GM06990 (cell line): ENCODE measurements around the gene KCND3.

Experiments used
- DNase-seq: peaks from one replicate; pipeline ENCODE4 v3.0.0-alpha.2; 2011; ENCODE audit not compliant: insufficient read length; ENCODE audit errors: extremely low read depth
- H3K27me3 ChIP-seq: replicated peaks from 2 replicates; pipeline ENCODE4 v1.6.0; 2011; ENCODE audit warnings: low read length; ENCODE audit not compliant: control insufficient read depth, insufficient read depth
- H3K36me3 ChIP-seq: 2 replicates; pipeline ENCODE4 v1.5.1; 2011; ENCODE audit warnings: low read length; ENCODE audit not compliant: control insufficient read depth, insufficient read depth
- H3K4me3 ChIP-seq: replicated peaks from 2 replicates; pipeline ENCODE4 v1.5.1; 2011; ENCODE audit warnings: low read depth, mild to moderate bottlenecking, control low read depth, low read length
- CTCF ChIP-seq: IDR thresholded peaks from 2 replicates; pipeline ENCODE4 v1.5.1; 2011; ENCODE audit warnings: low read length, control low read depth, mild to moderate bottlenecking, inconsistent platforms; ENCODE audit not compliant: insufficient read depth, poor library complexity, severe bottlenecking

Gene KCND3

GRCh38 chr1:111769517-111770146 lies 219.8 kb downstream of the KCND3 start:
- H3K4me3 ChIP-seq: no peak overlapping the region

DNA sequence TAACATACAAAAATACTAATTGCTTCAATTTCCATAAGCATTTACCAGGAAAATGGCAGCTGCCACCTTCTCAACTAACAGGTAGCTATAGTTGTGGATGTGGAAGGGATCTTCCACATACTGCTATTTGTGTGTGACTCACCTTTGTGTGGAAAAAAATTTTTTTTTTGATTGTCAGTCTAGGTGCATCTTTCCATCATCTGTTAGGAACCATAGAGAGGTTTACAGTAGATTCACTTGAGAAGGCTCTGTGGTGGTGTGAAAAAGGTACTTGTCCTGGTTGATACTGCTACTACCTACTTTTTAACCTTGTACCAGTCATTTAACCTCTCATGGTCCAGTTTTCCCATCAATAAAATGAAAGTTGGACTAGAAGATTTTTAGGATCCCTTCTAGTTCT lies 220.8 kb downstream of the KCND3 start:
- H3K4me3 ChIP-seq: no peak overlapping the region
- H3K36me3 ChIP-seq: peaks cover 8% of the 10 kb centered on the region
- no peak for TF ChIP-seq CTCF
- H3K27me3 ChIP-seq: no peaks in the 10 kb centered on the region
- no peak for DNase-seq

More at GRCh38 chr1:111769517-111770146, 219.8 kb downstream of the KCND3 start:
- TF ChIP-seq CTCF: peak; percentile 63
- peaks cover 8% of the 10 kb centered on the region for H3K36me3 ChIP-seq
- DNase-seq: no peak
- no peaks in the 10 kb centered on the region for H3K27me3 ChIP-seq

DNA sequence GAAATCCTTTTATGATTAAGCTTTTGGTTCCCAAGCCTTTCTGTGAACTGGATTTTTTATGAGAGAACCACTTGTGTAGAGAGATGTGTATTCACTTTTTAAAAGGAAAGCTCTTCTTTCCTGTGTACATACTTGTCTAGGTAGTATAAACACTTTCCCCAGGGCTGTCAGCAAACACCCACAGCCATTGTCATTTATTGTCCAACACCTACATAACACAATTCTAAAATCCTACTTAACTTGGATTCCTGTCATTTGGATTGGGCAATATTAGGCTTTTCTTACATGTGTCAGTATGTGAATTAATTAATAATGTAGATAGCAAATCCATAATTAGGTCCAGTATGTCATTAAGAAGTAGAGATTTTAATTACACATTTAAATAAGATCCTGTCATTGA lies 221.4 kb downstream of the KCND3 start:
- H3K4me3 ChIP-seq: no peak overlapping the region
- no peak for DNase-seq
- no peak for TF ChIP-seq CTCF
- peaks cover 9% of the 10 kb centered on the region for H3K36me3 ChIP-seq
- H3K27me3 ChIP-seq: no peaks in the 10 kb centered on the region

DNA sequence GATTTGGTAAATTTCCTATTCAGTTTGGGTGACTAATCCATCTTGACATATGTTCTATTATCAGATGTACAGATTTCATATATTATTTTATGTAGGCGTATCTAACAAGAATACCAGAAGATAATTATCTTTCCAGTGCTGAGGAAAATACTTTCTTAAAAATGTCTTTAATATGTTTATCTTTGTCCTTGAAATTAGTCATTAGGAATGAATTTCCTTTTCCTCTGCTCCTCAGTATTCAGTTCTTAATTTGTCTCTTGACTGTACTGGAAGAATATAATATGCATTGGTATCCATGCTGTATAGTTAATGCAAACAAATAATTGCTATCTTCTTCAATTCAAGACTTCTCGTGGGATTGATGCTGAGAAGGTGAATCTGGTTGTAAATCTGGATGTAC lies 227.1 kb downstream of the KCND3 start:
- H3K4me3 ChIP-seq: no peak overlapping the region
- TF ChIP-seq CTCF: no peak
- DNase-seq: no peak
- peaks cover 10% of the 10 kb centered on the region for H3K36me3 ChIP-seq
- H3K27me3 ChIP-seq: no peaks in the 10 kb centered on the region

DNA sequence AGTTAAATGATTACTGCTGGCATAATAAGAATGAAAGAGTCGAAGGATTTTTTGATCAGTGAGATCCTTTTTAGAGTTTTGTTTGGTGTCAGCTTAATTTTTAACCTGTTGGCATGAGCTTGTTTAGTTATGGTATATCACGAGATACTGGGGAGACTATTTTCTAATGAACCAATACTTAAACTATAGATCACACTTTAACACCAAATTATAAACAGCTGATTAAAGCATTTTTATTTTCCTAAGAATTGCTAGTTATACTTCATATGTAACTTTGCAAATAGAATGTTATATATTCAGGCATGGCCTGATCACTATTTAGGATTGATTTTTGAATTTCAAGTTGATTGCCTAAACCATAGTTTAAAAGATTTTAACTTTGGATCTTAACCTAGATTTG lies 227.8 kb downstream of the KCND3 start:
- H3K27me3 ChIP-seq: no peaks in the 10 kb centered on the region
- no peak for DNase-seq
- TF ChIP-seq CTCF: no peak
- peaks cover 10% of the 10 kb centered on the region for H3K36me3 ChIP-seq
- no peak overlapping the region for H3K4me3 ChIP-seq

GRCh38 chr1:111758373-111758772 lies 231.1 kb downstream of the KCND3 start:
- H3K27me3 ChIP-seq: no peaks in the 10 kb centered on the region
- no peak overlapping the region for H3K4me3 ChIP-seq
- H3K36me3 ChIP-seq: 0 out of 2 replicates have a peak, but pooled peaks cover 2% of the 10 kb centered on the region
- peak; percentile 7 for TF ChIP-seq CTCF
- DNase-seq: no peak
